Caco-2 (cell line): ENCODE data around the gene C11orf54. TPM values are rescaled to one million over a fixed set of nuclear protein-coding genes. Genes with fewer than 3 reads are reported as not detected.

Experiments used
- BruUV-seq: library from RNA; stranded (reverse); fragments of 400-500 nt; replicated peaks from 2 replicates; lab custom pipeline; 2021; lab: Mats Ljungman, UMichigan
- CTCF ChIA-PET: fragments of 300-600 bp; sonication (Branson Sonifier 250); formaldehyde crosslinking; loops from one replicate; lab custom pipeline; 2022; ENCODE audit warnings: antibody characterized with exemption; lab: Charles Lee
- POLR2A ChIA-PET: fragments of 300-600 bp; sonication (Branson Sonifier 250); formaldehyde crosslinking; loops from one replicate; lab custom pipeline; 2022; ENCODE audit warnings: antibody characterized with exemption; lab: Charles Lee
- DNase-seq, 2 experiments: peaks; one replicate each; pipeline versions ENCODE4 v3.0.0 to v3.0.0-alpha.2; 2020 to 2022
- H3K27me3 ChIP-seq: replicated peaks from 2 replicates; pipeline ENCODE4 v1.6.0; 2011; ENCODE audit warnings: low read length; ENCODE audit not compliant: control insufficient read depth, insufficient read depth
- H3K36me3 ChIP-seq: 2 replicates; pipeline ENCODE4 v1.5.1; 2011; ENCODE audit warnings: low read length; ENCODE audit not compliant: control insufficient read depth, insufficient read depth
- H3K4me1 ChIP-seq: fragments of 250-450 bp; sonication (Bioruptor Pico); 2 replicates; pipeline ENCODE4 v1.5.1; 2020; ENCODE audit warnings: mild to moderate bottlenecking
- H3K4me3 ChIP-seq: 2 replicates; pipeline ENCODE4 v1.5.1; 2011; ENCODE audit warnings: low read depth, mild to moderate bottlenecking, control low read depth, low read length
- H3K9me3 ChIP-seq: fragments of 250-450 bp; sonication (Bioruptor Pico); 2 replicates; pipeline ENCODE4 v1.5.1; 2020; ENCODE audit warnings: mild to moderate bottlenecking, moderate library complexity
- H3K27ac Mint-ChIP-seq: one replicate; pipeline ENCODE4 v1.8.0; 2022; ENCODE audit warnings: mixed read lengths; ENCODE audit not compliant: unreplicated experiment
- H3K27me3 Mint-ChIP-seq: one replicate; pipeline ENCODE4 v1.8.0; 2022; ENCODE audit warnings: mixed read lengths; ENCODE audit not compliant: insufficient read depth, unreplicated experiment
- H3K36me3 Mint-ChIP-seq: one replicate; pipeline ENCODE4 v1.8.0; 2022; ENCODE audit warnings: mild to moderate bottlenecking, mixed read lengths; ENCODE audit not compliant: insufficient read depth, unreplicated experiment
- H3K4me1 Mint-ChIP-seq: one replicate; pipeline ENCODE4 v1.8.0; 2022; ENCODE audit warnings: low read depth, mixed read lengths; ENCODE audit not compliant: unreplicated experiment
- H3K4me3 Mint-ChIP-seq: one replicate; pipeline ENCODE4 v1.8.0; 2022; ENCODE audit warnings: mild to moderate bottlenecking, moderate library complexity, mixed read lengths; ENCODE audit not compliant: unreplicated experiment
- H3K9me3 Mint-ChIP-seq: one replicate; pipeline ENCODE4 v1.8.0; 2022; ENCODE audit warnings: mixed read lengths; ENCODE audit not compliant: unreplicated experiment
- CTCF ChIP-seq, 2 experiments: fragments of 200-600 bp in 1 of 2; IDR thresholded peaks; 1 replicate in 1 of 2; 2 replicates in 1 of 2; pipeline versions ENCODE4 v1.5.1 to v1.8.0; 2011 to 2022; ENCODE audit warnings: antibody characterized with exemption in 1 of 2, control low read depth in 1 of 2, inconsistent platforms in 1 of 2, low read depth in 1 of 2, low read length in 1 of 2, mild to moderate bottlenecking in 1 of 2, moderate library complexity in 1 of 2; ENCODE audit not compliant: insufficient read depth in 1 of 2, severe bottlenecking in 1 of 2, unreplicated experiment in 1 of 2
- intact Hi-C: fragments of 100-400 bp; cut with micrococcal nuclease; formaldehyde crosslinking; loops from one replicate; pipeline ENCODE4 v1.10.0; 2022; ENCODE audit not compliant: unreplicated experiment
- total RNA-seq: library from RNA; stranded (reverse); gene quantifications from 2 replicates; pipeline ENCODE4 v1.2.3, GENCODE V29; 2022

The C11orf54 gene
- total RNA-seq, 1 experiment from 2014 or later = 20.7 TPM

GRCh38 chr11:93737904-93738612 is 3.4 kb upstream of the C11orf54 start:
- H3K27me3 ChIP-seq = no peaks in the 10 kb centered on the region
- H3K36me3 ChIP-seq = peaks cover 12% of the 10 kb centered on the region; the same call in 1 of the 2 replicates
- Mint-ChIP-seq H3K4me3 (peak overlapping the region; percentile 89), H3K27ac (peak overlapping the region; percentile 98), H3K4me1 (peaks cover 48% of the 10 kb centered on the region), H3K36me3 (peaks cover 94% of the 10 kb centered on the region), H3K27me3 (no peaks in the 10 kb centered on the region), H3K9me3 (no peaks in the 10 kb centered on the region)
- no peak for DNase-seq
- ChIA-PET CTCF (no interaction called here), POLR2A (interaction anchor here (0.7 to 1.1 kb wide), 2 partner anchors 9 to 48 kb away, joined by 3 to 10 read pairs; no protein-coding TSS in a partner anchor)
- H3K4me1 ChIP-seq = peaks cover 44% of the 10 kb centered on the region
- H3K4me3 ChIP-seq = no peak overlapping the region
- TF ChIP-seq CTCF (IDR thresholded peaks at IDR 0.05; ENCODE audit: insufficient read depth in 1 of 2, low read depth in 1 of 2, low read length in 1 of 2, severe bottlenecking in 1 of 2, unreplicated experiment in 1 of 2) = no peak
- H3K9me3 ChIP-seq = no peaks in the 10 kb centered on the region
- BruUV-seq = no TSS peak
- intact Hi-C loops = no loop called here

- H3K27ac Mint-ChIP-seq = peak overlapping the region; percentile 98
- H3K36me3 Mint-ChIP-seq = peaks cover 88% of the 10 kb centered on the region
- intact Hi-C loops = no loop called here
Measured at GRCh38 chr11:93738647-93739081, 2.8 kb upstream of the C11orf54 start.

More at GRCh38 chr11:93738647-93739081, 2.8 kb upstream of the C11orf54 start:
- Histone ChIP-seq H3K4me3 (peak overlapping the region; percentile 74), H3K9me3 (no peaks in the 10 kb centered on the region), H3K27me3 (no peaks in the 10 kb centered on the region), H3K4me1 (peaks cover 41% of the 10 kb centered on the region), H3K36me3 (peaks cover 18% of the 10 kb centered on the region)
- Mint-ChIP-seq H3K27me3 (no peaks in the 10 kb centered on the region), H3K4me1 (peaks cover 45% of the 10 kb centered on the region), H3K4me3 (peak overlapping the region; percentile 89), H3K9me3 (no peaks in the 10 kb centered on the region)
- no TSS peak for BruUV-seq
- ChIA-PET POLR2A (interaction anchor here (0.7 to 1.1 kb wide), 2 partner anchors 9 to 47 kb away, joined by 3 to 10 read pairs; no protein-coding TSS in a partner anchor), CTCF (no interaction called here)
- TF ChIP-seq CTCF (IDR thresholded peaks at IDR 0.05; ENCODE audit: insufficient read depth in 1 of 2, low read depth in 1 of 2, low read length in 1 of 2, severe bottlenecking in 1 of 2, unreplicated experiment in 1 of 2) = no peak
- DNase-seq = no peak
